Thoracic aorta (tissue), 2 donors: ENCODE measurements around the gene DYRK3. TPM values are rescaled to one million over a fixed set of nuclear protein-coding genes. Genes with fewer than 3 reads are reported as not detected.

Source experiments
- ATAC-seq: fragments of 150-250 bp; one replicate; pipeline ENCODE4 v1.8.0; 2017; ENCODE audit warnings: low read depth; ENCODE audit not compliant: insufficient number of reproducible peaks, low FRiP score
- DNase-seq: peaks from one replicate; pipeline ENCODE4 v3.0.0-alpha.2; 2020; ENCODE audit warnings: low spot score
- H3K27ac ChIP-seq, 2 donors: fragments of 200-600 bp; sonication (generic); 1 replicate in 1 of 2; 2 replicates in 1 of 2; pipeline ENCODE4 v1.5.1; 2016; ENCODE audit warnings: mild to moderate bottlenecking in 2 of 2, moderate library complexity in 2 of 2
- H3K27me3 ChIP-seq: fragments of 200-600 bp; sonication (generic); replicated peaks from 2 replicates; pipeline ENCODE4 v1.6.0; 2016; ENCODE audit warnings: mild to moderate bottlenecking; ENCODE audit not compliant: insufficient read depth
- H3K36me3 ChIP-seq: fragments of 200-600 bp; sonication (generic); one replicate; pipeline ENCODE4 v1.5.1; 2016
- H3K4me1 ChIP-seq, 2 donors: fragments of 200-600 bp; sonication (generic); 1 replicate in 1 of 2; 2 replicates in 1 of 2; pipeline versions ENCODE4 v1.5.1 to v1.6.0; 2016; ENCODE audit warnings: low read depth in 2 of 2, mild to moderate bottlenecking in 1 of 2; ENCODE audit not compliant: control insufficient read depth in 1 of 2
- H3K4me3 ChIP-seq: fragments of 200-600 bp; sonication (generic); 2 replicates; pipeline ENCODE4 v1.5.1; 2016; ENCODE audit warnings: mild to moderate bottlenecking
- H3K9me3 ChIP-seq: fragments of 200-600 bp; sonication (generic); 2 replicates; pipeline ENCODE4 v1.5.1; 2016
- CTCF ChIP-seq: fragments of 200-600 bp; sonication (generic); IDR thresholded peaks from one replicate; pipeline ENCODE4 v1.5.1; 2019; ENCODE audit warnings: antibody characterized with exemption
- total RNA-seq, 2 donors: library from RNA; depleted of rRNA; stranded (reverse); fragments of >200 nt; gene quantifications; one replicate each; pipeline versions ENCODE4 v1.1.0 to v1.2.3, GENCODE V29; 2016

The DYRK3 gene
- total RNA-seq, 2 donors from 2014 or later, result 6.8 to 11.9 TPM

DNA sequence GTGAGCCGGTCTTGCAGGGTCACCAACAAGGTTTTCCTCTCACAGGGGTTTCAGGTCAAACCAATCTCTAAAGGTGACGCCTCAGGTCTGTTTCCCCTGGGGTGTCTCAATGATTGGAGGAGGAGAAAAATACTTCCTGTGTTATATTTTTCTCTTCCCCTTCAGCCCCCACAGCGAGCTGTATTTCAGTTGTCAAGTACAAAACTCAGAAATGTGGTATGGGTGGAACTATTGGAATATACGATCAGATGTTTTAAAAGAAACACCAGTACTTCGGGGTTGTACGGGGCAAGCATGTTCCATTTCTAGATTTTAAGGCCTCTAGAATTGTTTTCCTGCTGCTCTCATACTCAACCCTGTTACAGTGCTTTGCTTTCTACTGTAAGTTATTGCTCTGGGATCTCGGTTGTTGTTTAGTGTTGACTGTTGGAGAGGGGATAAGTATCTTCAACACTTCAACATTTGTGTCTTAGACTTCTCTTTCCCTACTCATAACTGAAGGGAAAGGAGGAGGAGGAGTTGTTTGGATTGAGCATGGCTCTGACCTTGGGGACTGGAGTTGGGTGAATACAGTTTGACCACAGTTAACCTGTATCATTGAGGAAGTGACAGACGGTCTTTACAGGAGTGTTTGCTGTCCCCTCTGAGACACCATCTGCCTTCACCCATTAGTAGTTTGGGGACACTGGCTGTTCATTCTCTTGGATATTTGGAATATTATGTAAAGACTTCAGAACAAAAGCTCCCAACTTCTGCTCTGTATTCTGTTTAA lies 51.3 kb downstream of the DYRK3 start:
- H3K27ac ChIP-seq, result peak overlapping the region; percentile 98 to 99
- H3K4me3 ChIP-seq, result peak overlapping the region; percentile 83
- no peaks in the 10 kb centered on the region for H3K27me3 ChIP-seq
- H3K4me1 ChIP-seq, result peaks cover 45 to 60% of the 10 kb centered on the region in 2 donors
- H3K36me3 ChIP-seq, result no peaks in the 10 kb centered on the region
- ATAC-seq, result no peak
- TF ChIP-seq CTCF, result no peak
- no peak for DNase-seq
- H3K9me3 ChIP-seq, result no peaks in the 10 kb centered on the region

- H3K4me1 ChIP-seq, result peaks cover 52 to 67% of the 10 kb centered on the region in 2 donors
- peak overlapping the region; percentile 83 for H3K4me3 ChIP-seq
- no peak for TF ChIP-seq CTCF
- H3K27me3 ChIP-seq, result no peaks in the 10 kb centered on the region
- no peaks in the 10 kb centered on the region for H3K36me3 ChIP-seq
- ATAC-seq (no peak), DNase-seq (no peak)
- peak overlapping the region; percentile 98 to 99 for H3K27ac ChIP-seq
- no peaks in the 10 kb centered on the region for H3K9me3 ChIP-seq
Observed at GRCh38 chr1:206687251-206687914, 52.0 kb downstream of the DYRK3 start.

DNA sequence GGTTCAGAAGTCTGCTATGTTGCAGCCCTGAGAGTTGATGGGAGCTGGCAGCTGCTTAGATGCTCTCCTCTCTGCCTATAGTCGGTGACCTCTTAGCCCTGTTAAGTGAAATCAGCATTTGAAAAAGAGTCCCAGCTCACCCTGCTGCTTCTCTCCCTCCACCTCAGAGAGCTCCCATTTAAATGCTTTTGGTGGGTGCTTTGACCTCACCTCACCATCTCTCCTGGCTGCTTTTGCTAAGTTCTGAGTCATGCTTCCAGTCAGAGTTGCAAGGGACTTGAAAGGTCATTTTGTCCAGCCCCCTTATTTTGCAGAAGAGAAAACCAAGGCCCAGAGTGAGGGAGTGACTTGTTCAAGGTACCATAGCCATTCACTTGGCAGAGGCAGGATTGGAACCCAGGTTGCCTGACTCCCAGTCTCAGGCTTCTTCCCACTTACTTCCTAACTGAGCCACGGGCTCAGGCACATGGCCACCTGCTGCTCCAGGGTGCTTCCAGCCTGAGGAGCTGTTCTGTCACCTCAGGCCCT lies 52.6 kb downstream of the DYRK3 start:
- peaks cover 58 to 73% of the 10 kb centered on the region in 2 donors for H3K4me1 ChIP-seq
- H3K4me3 ChIP-seq, result peak overlapping the region; percentile 83
- no peaks in the 10 kb centered on the region for H3K36me3 ChIP-seq
- ATAC-seq (no peak), DNase-seq (no peak)
- H3K9me3 ChIP-seq, result no peaks in the 10 kb centered on the region
- no peak for TF ChIP-seq CTCF
- H3K27me3 ChIP-seq, result no peaks in the 10 kb centered on the region
- peak overlapping the region; percentile 98 to 99 for H3K27ac ChIP-seq

DNA sequence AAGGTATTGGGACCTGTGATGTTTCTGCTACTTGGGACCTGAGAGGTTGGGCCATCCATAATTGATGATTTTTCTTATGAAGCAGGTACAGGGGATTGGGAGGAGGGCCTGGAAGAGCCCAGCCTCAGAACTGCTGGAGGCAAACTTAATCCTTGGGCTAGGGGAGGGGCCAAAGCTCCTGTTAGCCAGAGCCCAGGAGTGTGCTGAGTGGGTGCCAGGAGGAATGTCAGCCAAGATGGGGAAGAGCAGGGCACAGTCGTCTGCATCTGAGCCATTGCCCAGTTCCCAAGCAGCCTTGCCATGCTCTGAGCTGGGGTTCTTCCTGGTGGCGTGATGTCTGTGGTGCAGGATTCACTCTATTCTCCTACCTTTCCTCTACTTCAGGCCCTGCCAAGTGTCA lies 55.2 kb downstream of the DYRK3 start:
- Histone ChIP-seq H3K27me3 (no peaks in the 10 kb centered on the region), H3K4me3 (no peak overlapping the region), H3K9me3 (no peaks in the 10 kb centered on the region), H3K36me3 (no peaks in the 10 kb centered on the region), H3K4me1 (peaks cover 71 to 91% of the 10 kb centered on the region in 2 donors), H3K27ac (peak overlapping the region; percentile 33 to 43)
- DNase-seq, result no peak
- no peak for TF ChIP-seq CTCF
- ATAC-seq, result no peak

GRCh38 chr1:206691604-206692003 lies 56.3 kb downstream of the DYRK3 start:
- ATAC-seq, result no peak
- no peak for TF ChIP-seq CTCF
- H3K27ac ChIP-seq, result peak overlapping the region; percentile 92 to 95
- H3K27me3 ChIP-seq, result no peaks in the 10 kb centered on the region
- no peak overlapping the region for H3K4me3 ChIP-seq
- H3K36me3 ChIP-seq, result no peaks in the 10 kb centered on the region
- no peak for DNase-seq
- H3K4me1 ChIP-seq, result peaks cover 71 to 97% of the 10 kb centered on the region in 2 donors
- no peaks in the 10 kb centered on the region for H3K9me3 ChIP-seq
